Stimulated activated naive CD8-positive, alpha-beta T cell treated with anti-CD3 and anti-CD28 coated beads, Interleukin-15, Interleukin-2, amounts not matched to agents 100 U/mL and 50 U/mL, for 24 hours (primary cell): ENCODE results near the gene TM4SF5.

Experiments
- ATAC-seq: fragments of 150-1000 bp; cut with Tn5 transposase; one replicate; pipeline ENCODE4 v1.10.0; 2021
- DNase-seq: peaks from one replicate; pipeline ENCODE4 v3.0.0; 2021

The TM4SF5 gene, protein sequence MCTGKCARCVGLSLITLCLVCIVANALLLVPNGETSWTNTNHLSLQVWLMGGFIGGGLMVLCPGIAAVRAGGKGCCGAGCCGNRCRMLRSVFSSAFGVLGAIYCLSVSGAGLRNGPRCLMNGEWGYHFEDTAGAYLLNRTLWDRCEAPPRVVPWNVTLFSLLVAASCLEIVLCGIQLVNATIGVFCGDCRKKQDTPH

DNA sequence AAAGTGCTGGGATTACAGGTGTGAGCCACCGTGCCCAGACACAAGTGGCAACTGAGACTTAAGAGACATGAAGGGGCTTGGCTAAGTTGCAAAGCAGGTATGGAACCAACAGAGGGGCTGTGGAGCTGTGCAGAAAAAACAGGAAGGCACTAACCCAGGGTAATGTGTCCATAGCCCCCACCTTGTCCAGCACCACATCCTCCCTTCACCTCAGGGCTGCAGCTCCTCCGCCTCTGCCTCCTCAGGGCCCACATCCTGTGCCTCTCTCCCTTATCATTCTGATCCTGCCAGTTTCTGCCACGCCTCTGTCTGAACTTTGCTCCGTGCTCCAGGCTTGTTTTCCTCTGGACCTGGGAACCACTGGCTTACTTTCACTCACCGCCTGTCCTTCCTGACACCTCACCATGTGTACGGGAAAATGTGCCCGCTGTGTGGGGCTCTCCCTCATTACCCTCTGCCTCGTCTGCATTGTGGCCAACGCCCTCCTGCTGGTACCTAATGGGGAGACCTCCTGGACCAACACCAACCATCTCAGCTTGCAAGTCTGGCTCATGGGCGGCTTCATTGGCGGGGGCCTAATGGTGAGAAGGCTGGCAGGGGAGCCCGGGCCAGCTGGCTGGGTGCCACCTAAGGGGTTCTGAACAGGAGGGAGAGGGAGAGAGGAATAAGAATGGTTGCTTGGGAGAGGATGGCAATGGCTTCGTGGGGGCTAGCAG lies at the start of gene TM4SF5:
Gene TM4SF5 (plus strand): TSS at position 368 of the 716 bp plus-strand sequence. CDS start 37 bp downstream, at position 405.
- no peak for ATAC-seq

DNA sequence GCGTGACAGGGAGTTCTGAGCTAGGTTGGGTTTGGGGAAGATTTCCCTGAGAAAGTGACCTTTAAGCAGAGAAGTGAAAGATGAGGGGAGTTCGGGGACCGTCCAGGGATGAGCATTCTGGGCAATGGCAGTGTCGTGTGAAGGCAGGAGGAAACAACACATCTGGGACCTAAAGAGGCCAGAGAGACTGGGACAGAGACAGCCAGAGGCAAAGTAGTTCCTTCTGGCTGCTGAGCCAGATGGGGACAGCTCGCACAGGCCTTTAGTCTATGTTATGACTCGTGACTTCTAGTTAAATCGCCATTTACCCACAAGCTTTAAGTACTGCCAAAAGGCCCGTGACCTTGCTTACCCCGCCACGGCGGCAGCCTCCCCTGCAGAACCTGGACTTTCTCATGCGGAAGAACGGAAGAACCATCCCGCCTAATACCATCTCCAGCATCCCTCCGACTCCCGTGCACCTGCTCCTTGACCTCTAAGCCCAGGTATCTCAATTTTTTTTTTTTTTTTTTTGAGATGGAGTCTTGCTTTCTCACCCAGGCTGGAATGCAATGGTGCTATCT lies 48.9 kb upstream of the TM4SF5 start:
- ATAC-seq (no peak), DNase-seq (no peak)

More for the DNA sequence above, at the start of gene TM4SF5:
- no peak for DNase-seq

DNA sequence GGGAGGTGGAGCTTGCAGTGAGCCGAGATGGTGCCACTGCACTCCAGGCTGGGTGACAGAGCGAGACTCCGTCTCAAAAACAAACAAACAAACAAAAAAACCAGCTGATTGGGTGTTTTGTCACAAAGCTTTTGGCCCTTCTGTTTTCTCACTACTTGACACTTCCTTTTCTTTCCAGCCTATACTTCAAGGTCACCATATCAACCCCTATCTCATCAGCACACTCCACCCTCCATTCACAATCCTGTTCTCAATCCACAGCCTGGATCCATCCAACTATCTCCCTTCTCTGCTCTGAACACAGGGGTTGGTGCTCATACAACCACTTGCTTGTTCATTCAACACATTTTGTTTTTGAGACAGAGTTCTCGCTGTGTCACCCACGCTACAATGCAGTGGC lies 47.0 kb upstream of the TM4SF5 start:
- DNase-seq (no peak), ATAC-seq (no peak)

DNA sequence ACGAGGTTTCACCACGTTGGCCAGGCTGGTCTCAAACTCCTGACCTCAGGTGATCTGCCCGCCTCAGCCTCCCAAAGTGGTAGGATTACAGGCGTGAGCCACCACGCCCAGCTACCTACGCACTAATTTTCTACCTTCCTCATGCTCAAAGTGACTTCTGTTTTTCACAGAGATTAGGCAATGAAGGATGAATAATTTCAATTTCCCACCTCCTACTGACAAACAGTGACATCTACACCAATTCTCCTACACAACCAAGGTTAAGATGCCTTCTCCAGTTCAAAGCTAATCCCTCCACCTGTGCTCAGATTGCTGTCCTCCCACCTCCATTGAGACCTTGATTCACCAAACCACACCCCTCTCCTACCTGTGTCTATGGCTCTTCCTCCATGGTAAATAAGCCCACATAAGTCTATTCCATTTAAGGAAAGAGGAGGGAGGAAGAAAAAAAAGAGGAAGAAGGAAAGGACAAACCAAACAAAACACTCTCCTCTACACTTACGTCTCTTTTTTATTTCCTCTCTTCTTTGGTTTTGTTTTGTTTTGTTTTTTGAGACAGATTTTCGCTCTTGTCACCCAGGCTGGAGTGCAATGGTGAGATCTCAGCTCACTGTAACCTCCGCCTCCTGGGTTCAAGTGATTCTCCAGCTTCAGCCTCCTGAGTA lies 45.9 kb upstream of the TM4SF5 start:
- DNase-seq (no peak), ATAC-seq (no peak)

DNA sequence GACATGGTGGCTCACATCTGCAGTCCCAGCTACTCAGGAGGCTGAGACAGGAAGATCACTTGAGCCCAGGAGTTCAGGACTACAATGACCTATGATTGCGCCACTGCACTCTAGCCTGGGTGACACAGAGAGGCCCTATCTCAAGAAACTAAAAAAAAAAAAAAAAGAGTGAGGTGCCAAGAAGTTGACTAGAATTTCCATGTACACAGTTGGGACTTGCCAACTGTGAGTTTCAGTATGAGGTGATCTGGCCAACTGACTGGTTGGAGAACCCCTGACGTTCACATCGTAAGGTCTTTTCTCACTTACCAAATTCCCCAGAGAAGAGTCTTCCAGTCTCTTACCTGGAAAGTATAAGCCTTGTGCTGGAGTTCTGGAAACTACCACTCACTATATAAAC lies 43.6 kb upstream of the TM4SF5 start:
- DNase-seq (no peak), ATAC-seq (peak; percentile 34)

DNA sequence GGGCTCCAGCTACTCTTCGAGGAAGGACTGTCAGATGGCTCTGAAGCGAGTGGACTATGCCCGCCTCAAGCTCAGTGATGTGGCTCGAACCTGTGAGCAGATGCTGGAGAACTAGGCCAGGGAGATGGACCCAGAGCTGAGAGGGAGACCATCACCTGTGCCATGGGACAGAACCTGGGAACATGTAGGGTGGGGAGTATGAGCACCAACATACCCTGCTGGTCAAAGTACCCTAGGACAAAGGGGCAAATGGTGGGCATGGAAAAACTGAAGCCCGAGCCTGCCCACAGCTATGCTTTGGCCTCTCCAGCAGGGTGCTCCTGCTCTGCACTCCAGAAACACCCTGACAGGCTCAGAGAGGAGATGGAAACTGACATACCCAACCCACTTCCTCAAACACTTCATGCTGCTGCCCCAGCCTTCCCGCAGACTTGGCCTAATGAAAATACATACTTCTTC lies 38.6 kb upstream of the TM4SF5 start:
- no peak for DNase-seq
- ATAC-seq, result no peak

DNA sequence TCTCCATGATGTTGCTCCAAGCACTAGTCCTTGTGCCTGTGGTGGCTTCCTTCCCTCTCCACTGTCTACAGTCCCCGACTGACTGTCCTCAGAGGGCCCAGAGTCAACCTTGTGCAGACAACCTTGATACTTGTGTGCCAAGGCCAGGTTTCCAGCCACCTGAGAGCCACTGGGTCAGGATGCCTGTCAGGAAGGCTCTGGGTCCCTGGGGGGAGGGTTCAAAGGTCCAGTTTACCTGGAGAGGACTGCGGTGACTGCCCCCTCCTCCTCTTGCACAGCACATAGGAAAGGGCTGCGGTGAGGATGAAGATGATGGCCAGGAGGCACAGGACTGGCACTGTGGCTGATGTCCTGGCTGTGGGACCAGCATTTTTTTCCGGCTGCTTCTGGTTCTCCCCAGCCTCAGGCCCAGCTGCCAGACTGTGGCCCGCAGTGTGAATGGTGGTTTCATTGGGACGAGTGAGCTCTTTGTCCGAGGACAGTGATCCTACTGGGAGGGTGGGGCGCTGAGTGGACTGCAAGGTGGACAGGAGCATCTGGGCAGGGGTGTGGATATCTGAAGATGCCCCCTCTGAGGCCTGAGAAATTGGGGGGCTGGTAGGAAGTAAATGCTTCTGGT lies 36.7 kb upstream of the TM4SF5 start:
- DNase-seq, result no peak
- ATAC-seq, result no peak

DNA sequence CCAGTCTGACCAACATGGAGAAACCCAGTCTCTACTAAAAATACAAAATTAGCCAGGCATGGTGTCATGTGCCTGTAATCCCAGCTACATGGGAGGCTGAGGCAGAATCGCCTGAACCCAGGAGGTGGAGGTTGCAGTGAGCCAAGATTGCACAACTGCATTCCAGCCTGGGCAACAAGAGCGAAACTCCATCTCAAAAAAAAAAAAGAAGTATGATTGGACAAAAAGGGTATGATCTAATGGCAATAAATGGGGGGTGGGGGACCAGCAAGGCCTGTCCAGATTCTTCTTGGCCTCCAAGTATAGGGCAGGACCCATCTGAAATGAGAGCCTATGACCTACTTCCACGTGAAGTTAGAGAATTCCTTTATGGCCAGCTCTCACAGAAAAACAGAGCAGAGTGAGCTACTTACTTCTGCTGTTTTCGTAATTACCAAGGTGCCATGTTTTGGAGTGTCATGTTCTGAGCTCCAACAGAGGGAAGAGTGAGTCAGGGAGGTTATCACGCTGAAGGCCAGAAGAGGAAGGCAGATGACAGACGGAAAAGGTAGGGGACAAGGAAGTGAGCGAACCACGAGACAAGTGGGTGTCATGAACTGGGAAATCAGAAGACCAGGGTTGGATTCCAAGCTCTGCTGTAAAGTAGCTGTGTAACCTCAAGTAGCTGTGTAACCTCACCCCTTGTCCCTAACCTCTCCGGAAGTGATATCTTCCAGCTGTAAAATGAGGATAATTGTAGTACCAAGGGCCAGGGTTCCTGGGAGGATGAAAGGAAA lies 35.6 kb upstream of the TM4SF5 start:
- ATAC-seq (no peak), DNase-seq (no peak)

DNA sequence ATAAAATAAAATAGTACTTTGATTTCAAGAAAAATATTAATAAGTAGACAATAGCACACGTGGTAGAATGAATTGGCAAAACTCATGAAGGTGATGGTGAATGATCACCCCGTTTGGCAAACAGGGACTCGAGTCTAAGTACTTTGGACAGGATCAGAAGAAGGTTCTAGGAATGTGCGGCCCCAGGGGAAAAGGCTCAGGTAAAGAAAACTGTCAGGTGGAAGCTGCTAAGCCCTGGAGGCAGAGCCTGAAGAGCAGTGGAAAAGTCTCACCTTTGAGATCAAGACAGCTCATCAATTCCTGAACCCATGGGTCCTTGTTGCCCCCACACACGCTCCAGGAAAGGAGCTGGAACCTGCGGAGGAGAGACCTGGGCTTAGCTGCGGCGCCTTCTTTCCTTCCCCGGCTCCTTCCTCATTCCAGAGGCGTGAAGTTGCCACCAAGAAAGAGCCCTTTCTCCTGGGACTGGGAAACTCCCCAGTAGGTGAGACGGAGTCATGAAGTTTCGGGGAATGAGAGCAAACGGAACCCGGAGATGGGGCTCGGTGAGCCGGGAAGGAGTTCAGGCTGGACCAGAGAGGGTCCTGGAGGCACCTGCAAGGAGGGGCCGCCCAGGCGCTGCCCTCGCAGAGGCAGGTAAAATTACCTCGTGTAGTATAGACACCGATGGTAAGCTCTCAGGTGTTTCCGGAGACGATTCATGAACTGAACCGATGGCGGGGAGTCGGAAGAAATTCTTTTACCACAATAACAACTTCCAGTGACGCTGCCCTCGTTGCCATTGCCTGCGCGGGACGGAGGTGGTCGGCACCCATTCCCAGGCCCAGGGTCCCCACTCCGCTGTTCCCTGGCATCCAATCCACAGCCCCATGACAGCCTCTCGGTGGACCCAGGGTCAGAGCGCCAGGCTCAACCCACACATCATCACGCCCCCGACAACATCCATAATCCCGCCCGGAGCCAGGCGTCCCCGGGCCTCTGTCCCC lies 33.3 kb upstream of the TM4SF5 start:
- ATAC-seq (no peak), DNase-seq (no peak)

DNA sequence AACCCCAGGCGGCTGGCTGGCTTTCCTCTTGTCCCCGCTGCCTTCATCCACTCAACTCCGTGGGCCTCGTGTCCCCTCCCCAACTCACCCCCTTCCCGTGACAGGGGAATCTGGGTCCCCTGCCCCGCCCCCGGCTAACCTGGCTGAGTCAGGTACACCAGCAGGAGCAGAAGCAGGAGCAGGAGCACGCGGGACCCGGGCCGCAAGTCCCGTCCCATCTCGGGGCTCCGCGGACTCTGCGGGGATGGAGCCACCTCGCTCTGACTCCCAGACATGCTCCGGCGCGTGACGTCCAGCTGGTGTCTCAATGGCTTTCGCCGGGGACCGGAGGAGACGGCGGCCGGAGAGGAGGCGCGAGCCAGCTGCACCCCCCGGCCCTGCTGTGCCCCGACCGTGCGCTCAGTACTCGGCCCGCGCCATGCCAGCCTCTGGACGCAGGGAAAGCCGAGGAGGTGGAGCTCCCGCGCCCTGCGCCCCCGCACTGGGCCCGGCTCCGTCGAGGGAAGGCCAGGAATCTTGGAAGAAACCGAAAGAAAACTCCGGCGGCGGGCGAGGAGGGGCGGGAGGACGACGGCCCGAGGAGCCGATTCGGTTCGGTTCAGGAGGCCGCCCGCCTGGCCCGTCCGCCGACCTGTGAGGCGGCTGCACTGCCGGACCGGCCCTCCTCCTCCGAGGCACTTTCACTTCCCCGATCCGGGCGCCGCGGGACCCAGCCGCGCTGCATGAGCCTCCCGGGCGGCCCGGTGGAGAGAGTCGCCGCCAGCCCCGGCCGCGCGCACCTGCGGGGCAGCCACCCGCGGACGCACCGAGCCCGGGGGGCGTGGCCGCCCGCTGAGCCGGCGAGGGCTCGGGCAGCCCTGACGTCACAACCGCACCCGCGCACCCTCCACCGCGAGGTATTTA lies 32.3 kb upstream of the TM4SF5 start, which contains the start of the genes CXCL16 and ZMYND15:
Gene CXCL16 (minus strand): TSS at position 807 of the 903 bp plus-strand sequence. CDS start 589 bp downstream, at position 218.
Gene ZMYND15 (plus strand): TSS at position 712 of the 903 bp plus-strand sequence. CDS start 716 bp downstream, outside the sequence.
- DNase-seq (peak; percentile 58), ATAC-seq (peak; percentile 30)

DNA sequence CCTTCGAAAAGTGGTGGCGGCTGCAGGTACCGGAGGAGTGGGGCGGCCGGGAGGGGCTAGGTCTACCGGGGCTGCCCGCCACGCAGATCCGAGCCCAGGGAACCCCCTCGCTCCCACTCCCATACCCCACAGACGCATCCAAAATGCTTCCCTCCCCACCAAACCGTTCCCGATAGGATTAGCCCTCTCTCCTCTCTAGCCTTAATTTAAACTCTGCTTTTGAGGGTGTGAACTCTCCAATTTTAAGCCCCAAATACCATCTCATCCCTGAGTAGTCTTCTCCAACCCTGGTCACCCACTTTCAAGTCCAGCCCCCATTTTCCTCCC lies 31.7 kb upstream of the TM4SF5 start:
- no peak for ATAC-seq
- DNase-seq, result no peak

DNA sequence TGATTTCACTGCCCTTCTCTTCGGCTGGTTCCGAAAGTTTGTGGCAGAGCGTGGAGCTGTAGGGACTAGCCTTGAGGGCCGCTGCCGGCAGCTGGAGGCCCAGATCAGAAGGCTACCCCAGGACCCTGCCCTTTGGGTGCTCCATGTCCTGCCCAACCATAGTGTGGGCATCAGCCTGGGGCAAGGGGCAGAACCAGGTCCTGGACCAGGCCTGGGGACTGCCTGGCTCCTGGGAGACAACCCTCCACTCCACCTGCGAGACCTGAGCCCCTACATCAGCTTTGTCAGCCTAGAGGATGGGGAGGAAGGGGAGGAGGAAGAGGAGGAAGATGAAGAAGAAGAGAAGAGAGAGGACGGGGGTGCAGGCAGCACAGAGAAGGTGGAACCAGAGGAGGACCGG lies 31.1 kb upstream of the TM4SF5 start:
- no peak for ATAC-seq
- DNase-seq, result no peak

DNA sequence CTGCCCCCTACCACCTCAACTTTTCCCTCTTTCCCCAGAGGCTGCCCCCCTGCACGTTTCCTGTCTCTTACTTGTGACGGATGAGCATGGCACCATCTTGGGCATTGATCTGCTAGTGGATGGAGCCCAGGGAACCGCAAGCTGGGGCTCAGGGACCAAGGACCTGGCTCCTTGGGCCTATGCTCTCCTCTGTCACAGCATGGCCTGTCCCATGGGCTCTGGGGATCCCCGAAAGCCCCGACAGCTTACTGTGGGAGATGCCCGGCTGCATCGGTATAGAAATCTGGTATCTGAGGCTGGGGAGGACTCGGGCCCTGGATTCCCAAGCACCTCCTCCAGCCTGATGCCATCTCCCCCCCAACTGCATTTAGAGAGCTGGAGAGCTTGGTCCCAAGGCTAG lies 30.1 kb upstream of the TM4SF5 start:
- DNase-seq, result no peak
- ATAC-seq, result no peak

DNA sequence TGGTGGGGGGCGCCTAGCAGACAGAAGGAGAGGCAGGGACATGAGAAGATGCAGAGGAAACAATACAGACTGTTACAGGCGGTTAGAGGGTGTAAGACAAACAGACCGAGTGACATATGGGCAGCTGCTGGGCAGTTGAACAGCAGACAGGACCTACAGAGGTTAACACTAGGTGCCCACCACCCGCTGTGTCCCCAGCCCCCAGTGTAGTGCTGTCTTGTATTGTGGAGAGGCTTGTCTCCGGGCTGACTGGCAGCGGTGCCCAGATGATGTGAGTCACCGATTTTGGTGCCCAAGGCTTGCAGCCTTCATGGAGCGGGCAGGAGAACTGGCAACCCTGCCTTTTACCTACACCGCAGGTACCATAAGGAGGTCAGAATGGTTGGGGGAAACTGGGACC lies 29.6 kb upstream of the TM4SF5 start:
- DNase-seq, result no peak
- no peak for ATAC-seq

DNA sequence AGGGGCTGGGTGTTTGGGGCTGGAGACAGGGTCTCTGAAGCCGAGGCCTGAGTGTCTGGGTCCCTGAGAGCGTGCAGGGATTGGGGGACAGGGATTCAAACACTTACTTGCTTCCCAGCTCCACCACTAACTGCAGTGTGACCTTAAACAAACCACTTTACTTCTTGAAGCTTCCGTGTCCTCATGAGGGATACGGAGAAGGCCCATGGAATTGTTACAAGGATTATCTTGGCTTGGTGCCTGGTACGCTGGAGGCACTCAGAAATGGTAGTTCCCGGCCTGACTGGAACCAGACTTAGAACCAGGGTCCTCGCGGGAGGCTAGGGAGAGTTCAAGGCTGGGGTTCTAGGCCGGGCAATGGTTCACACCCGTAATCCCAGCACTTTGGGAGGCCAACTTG lies 29.1 kb upstream of the TM4SF5 start:
- DNase-seq (no peak), ATAC-seq (no peak)

DNA sequence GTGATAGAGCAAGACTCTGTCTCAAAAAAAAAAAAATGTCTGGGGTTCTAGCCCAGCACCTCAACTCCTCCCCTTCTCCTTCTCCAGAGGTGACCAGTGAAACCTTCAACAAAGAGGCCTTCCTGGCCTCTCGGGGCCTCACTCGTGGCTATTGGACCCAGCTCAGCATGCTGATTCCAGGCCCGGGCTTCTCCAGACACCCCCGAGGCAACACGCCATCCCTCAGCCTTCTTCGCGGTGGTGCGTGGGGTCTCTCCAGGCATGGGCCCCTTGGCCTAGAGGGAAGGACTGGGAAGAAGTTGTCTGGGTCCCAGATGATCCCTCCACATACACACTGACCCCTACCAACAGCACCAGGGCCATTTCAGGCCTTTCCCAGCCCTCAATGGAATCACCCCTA lies 28.5 kb upstream of the TM4SF5 start:
- DNase-seq (no peak), ATAC-seq (no peak)

DNA sequence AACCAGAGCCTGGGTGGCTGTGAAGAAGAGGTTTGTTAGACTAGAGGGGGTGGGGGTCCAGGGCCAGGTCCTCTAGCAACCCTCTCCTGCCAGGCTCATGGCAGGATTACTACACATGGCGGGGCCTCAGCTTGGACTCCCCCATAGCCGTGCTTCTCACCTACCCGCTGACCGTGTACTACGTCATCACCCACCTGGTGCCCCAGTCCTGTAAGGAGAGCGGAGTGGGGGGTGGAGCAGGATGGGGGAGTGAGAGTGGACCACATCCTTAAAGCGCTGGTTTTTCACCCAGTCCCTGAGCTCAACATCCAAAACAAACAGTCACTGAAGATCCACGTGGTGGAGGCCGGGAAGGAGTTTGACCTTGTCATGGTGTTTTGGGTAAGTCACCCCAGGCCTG lies 27.8 kb upstream of the TM4SF5 start:
- DNase-seq, result no peak
- ATAC-seq, result no peak

DNA sequence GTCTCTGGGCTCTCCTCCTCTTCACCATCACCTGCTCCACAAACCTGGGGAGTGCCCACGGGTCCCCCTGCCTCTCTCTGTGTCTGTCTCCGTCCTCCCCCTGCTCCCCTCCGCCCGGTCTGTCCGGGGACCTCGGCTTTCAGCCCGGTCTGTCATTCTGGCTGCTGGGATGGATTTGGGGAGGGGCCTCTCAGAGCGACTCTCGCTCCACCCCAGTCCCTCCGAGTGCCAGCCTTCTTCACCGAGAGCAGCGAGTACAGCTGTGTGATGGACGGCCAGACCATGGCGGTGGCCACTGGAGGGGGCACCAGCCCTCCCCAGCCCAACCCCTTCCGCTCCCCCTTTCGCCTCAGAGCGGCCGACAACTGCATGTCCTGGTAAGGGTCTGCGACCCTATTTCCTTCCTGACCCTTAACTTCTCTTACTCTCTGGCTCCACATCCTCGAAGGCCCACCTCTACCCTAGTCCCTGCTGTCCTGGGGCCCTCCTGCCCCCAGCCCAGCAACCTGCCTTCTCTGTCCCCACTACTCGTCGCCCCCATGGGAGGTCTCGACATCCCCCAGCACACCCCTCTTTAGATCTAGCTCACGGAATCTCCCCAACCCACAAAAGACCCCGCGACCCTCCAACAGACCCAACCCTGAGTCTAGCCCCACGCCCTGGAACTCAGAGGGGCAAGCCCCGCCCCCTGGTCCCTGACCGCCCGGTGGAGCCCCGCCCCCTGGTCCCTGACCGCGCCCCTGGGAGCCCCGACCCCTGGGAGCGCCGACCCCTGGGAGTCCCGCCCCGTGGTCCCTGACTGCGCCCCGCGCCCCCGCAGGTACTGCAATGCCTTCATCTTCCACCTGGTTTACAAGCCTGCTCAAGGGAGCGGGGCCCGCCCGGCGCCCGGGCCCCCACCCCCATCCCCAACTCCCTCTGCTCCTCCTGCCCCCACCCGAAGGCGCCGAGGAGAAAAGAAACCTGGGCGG lies 26.4 kb upstream of the TM4SF5 start:
- ATAC-seq, result no peak
- no peak for DNase-seq
